Gastrocnemius medialis (tissue), 4 donors: ENCODE measurements around the gene USP53.

ENCODE experiments used
- CTCF ChIP-seq, 5 experiments: fragments of 450-650 bp in 3 of 5; fragments of 200-600 bp in 2 of 5; sonication (generic) in 2 of 5; IDR thresholded peaks in 4 of 5; conservative IDR thresholded peaks in 1 of 5; 1 replicate in 4 of 5; 2 replicates in 1 of 5; pipeline ENCODE4 v1.5.1; 2016 to 2019; ENCODE audit warnings: antibody characterized with exemption in 5 of 5, mild to moderate bottlenecking in 3 of 5, moderate library complexity in 3 of 5
- POLR2A ChIP-seq, 2 donors: fragments of 450-650 bp; IDR thresholded peaks; one replicate each; pipeline ENCODE4 v1.6.1; 2017; ENCODE audit warnings: antibody characterized with exemption in 2 of 2, mild to moderate bottlenecking in 2 of 2, moderate library complexity in 2 of 2

GRCh38 chr4:119207051-119207450 is 5.5 kb upstream of the USP53 start:
- no peak for TF ChIP-seq CTCF (IDR thresholded peaks at IDR 0.05 in 4 of 5, conservative IDR thresholded peaks at IDR 0.05 in 1 of 5)
- no peak for TF ChIP-seq POLR2A (IDR thresholded peaks at IDR 0.05)
